Endothelial cell of umbilical vein (primary cell): ENCODE measurements around the gene UROC1. TPM values are rescaled to one million over a fixed set of nuclear protein-coding genes. Genes with fewer than 3 reads are reported as not detected.

Source experiments
- BruUV-seq: library from RNA; stranded (reverse); fragments of 400-500 nt; replicated peaks from 2 replicates; lab custom pipeline; 2021; lab: Mats Ljungman, UMichigan
- CTCF ChIA-PET: fragments of 300-600, 350-600 bp; sonication (Branson Sonifier 250); formaldehyde crosslinking; loops from one replicate; lab custom pipeline; 2021; ENCODE audit warnings: antibody characterized with exemption, inconsistent platforms; lab: Charles Lee
- POLR2A ChIA-PET: fragments of 300-600, 350-600 bp; sonication (Branson Sonifier 250); formaldehyde crosslinking; loops from one replicate; lab custom pipeline; 2021; ENCODE audit warnings: antibody characterized with exemption, inconsistent platforms; lab: Charles Lee
- DNase-seq: peaks from one replicate; pipeline ENCODE4 v3.0.0-alpha.2; 2011; ENCODE audit warnings: low read depth, low spot score
- FAIRE-seq: peaks from 2 replicates; lab custom pipeline; 2011; peaks lifted over from hg19 to GRCh38; lab: Jason Lieb, UNC
- H2AFZ ChIP-seq: 2 replicates; pipeline ENCODE4 v1.6.0; 2012; ENCODE audit warnings: low read depth, low read length, control low read depth, inconsistent platforms
- H3K27ac ChIP-seq: 2 replicates; pipeline ENCODE4 v1.5.1; 2011; ENCODE audit warnings: low read depth, mild to moderate bottlenecking, control low read depth, low read length, moderate library complexity; ENCODE audit not compliant: insufficient read depth
- H3K27me3 ChIP-seq, 2 experiments: 2 replicates each; pipeline versions ENCODE4 v1.6.0 to v1.6.1; 2011; ENCODE audit warnings: low read length in 2 of 2, mixed read lengths in 1 of 2; ENCODE audit not compliant: control insufficient read depth in 2 of 2, insufficient read depth in 2 of 2
- H3K36me3 ChIP-seq, 2 experiments: 2 replicates in 1 of 2; 3 replicates in 1 of 2; pipeline ENCODE4 v1.5.1; 2011; ENCODE audit warnings: low read length in 2 of 2, mild to moderate bottlenecking in 1 of 2, moderate library complexity in 1 of 2; ENCODE audit not compliant: control insufficient read depth in 2 of 2, insufficient read depth in 2 of 2; ENCODE audit errors: extremely low read depth in 1 of 2
- H3K4me1 ChIP-seq: 3 replicates; pipeline ENCODE4 v1.5.1; 2011; ENCODE audit warnings: mild to moderate bottlenecking, low read length; ENCODE audit not compliant: control insufficient read depth, insufficient read depth; ENCODE audit errors: extremely low read depth
- H3K4me2 ChIP-seq: 2 replicates; pipeline ENCODE4 v1.6.1; 2011; ENCODE audit warnings: low read length, control low read depth, mixed read lengths; ENCODE audit not compliant: insufficient read depth
- H3K4me3 ChIP-seq, 3 experiments: fragments of 200-600 bp in 1 of 3; sonication (generic), shearing (Covaris generic) in 1 of 3; replicated peaks in 1 of 3; 2 replicates each; pipeline ENCODE4 v1.5.1; 2011 to 2016; ENCODE audit warnings: control low read depth in 3 of 3, low read length in 3 of 3, mild to moderate bottlenecking in 2 of 3, inconsistent platforms in 1 of 3, low read depth in 1 of 3, moderate library complexity in 1 of 3; ENCODE audit not compliant: insufficient read depth in 1 of 3
- H3K79me2 ChIP-seq: 2 replicates; pipeline ENCODE4 v1.6.0; 2012; ENCODE audit warnings: low read length, inconsistent platforms; ENCODE audit not compliant: control insufficient read depth, insufficient read depth
- H3K9ac ChIP-seq: replicated peaks from 2 replicates; pipeline ENCODE3; 2011; ENCODE audit warnings: low read length, control low read depth; ENCODE audit not compliant: insufficient read depth; ENCODE audit errors: extremely low read depth
- H3K9me1 ChIP-seq: replicated peaks from 3 replicates; pipeline ENCODE4 v1.6.0; 2011; ENCODE audit warnings: mild to moderate bottlenecking, low read length; ENCODE audit not compliant: control insufficient read depth, insufficient read depth; ENCODE audit errors: extremely low read depth
- H3K9me3 ChIP-seq: replicated peaks from 2 replicates; pipeline ENCODE4 v1.5.1; 2012; ENCODE audit warnings: low read length, inconsistent platforms; ENCODE audit not compliant: control insufficient read depth, insufficient read depth
- H4K20me1 ChIP-seq: replicated peaks from 2 replicates; pipeline ENCODE3; 2011; ENCODE audit warnings: mild to moderate bottlenecking, low read length; ENCODE audit not compliant: control insufficient read depth, insufficient read depth; ENCODE audit errors: extremely low read depth
- EZH2 ChIP-seq: IDR thresholded peaks from 2 replicates; pipeline ENCODE4 v1.6.1; 2012; ENCODE audit warnings: borderline replicate concordance, low read depth, mild to moderate bottlenecking, moderate library complexity, low read length, inconsistent platforms; ENCODE audit not compliant: severe bottlenecking
- FOS ChIP-seq: IDR thresholded peaks from 2 replicates; pipeline ENCODE4 v1.6.1; 2011; ENCODE audit warnings: mild to moderate bottlenecking, low read length, moderate library complexity, borderline replicate concordance; ENCODE audit not compliant: insufficient read depth
- GATA2 ChIP-seq: IDR thresholded peaks from 2 replicates; pipeline ENCODE4 v1.7.0; 2011; ENCODE audit warnings: low read depth, mild to moderate bottlenecking, moderate library complexity, mixed read lengths, low read length; ENCODE audit not compliant: insufficient read length, insufficient read depth
- JUN ChIP-seq: IDR thresholded peaks from 2 replicates; pipeline ENCODE4 v1.6.1; 2011; ENCODE audit warnings: borderline replicate concordance, low read depth; ENCODE audit not compliant: insufficient read length, insufficient read depth
- MYC ChIP-seq: IDR thresholded peaks from one replicate; pipeline ENCODE4 v1.6.1; 2011; ENCODE audit warnings: mild to moderate bottlenecking, low read depth, low read length
- POLR2A ChIP-seq: IDR thresholded peaks from 2 replicates; pipeline ENCODE4 v1.6.1; 2012; ENCODE audit warnings: low read depth, mild to moderate bottlenecking, control low read depth, low read length
- POLR2AphosphoS5 ChIP-seq: IDR thresholded peaks from 2 replicates; pipeline ENCODE4 v1.6.1; 2012; ENCODE audit warnings: low read depth, mild to moderate bottlenecking, control low read depth, low read length, moderate library complexity; ENCODE audit not compliant: insufficient read depth
- dilution Hi-C: fragments of 300-500 bp; cut with MboI; formaldehyde crosslinking; loops from one replicate; pipeline ENCODE4 v1.15.0; 2019; ENCODE audit warnings: low sequenced_read_pairs; ENCODE audit not compliant: extremely low pct_ligation_motif_present
- intact Hi-C: fragments of 100-400 bp; cut with micrococcal nuclease; formaldehyde crosslinking; loops from one replicate; pipeline ENCODE4 v1.10.0; 2022
- polyA plus RNA-seq, 4 experiments: library from polyadenylated mRNA; depleted of rRNA in 3 of 4; stranded (reverse) in 3 of 4; unstranded in 1 of 4; fragments of >200 nt; gene quantifications; 2 replicates each; pipeline versions ENCODE4 v1.2.1 to v1.2.3, GENCODE V29; 2011 to 2012; ENCODE audit warnings: missing spikeins in 1 of 4
- total RNA-seq: library from RNA; stranded (reverse); gene quantifications from 2 replicates; pipeline ENCODE4 v1.2.3, GENCODE V29; 2021
- TF ChIP-seq, protein P1 (sequence below), 2 donors: IDR thresholded peaks; 1 replicate in 1 of 2; 2 replicates in 1 of 2; pipeline ENCODE4 v1.5.1; 2011; ENCODE audit warnings: low read length in 2 of 2, mild to moderate bottlenecking in 2 of 2, moderate library complexity in 2 of 2, control low read depth in 1 of 2, inconsistent platforms in 1 of 2, low read depth in 1 of 2; ENCODE audit not compliant: insufficient read depth in 1 of 2; ENCODE audit errors: extremely low read depth in 1 of 2
- TF ChIP-seq, protein P2 (sequence below): IDR thresholded peaks from 2 replicates; pipeline ENCODE4 v1.6.1; 2011; ENCODE audit not compliant: insufficient read depth, insufficient read length

Gene UROC1
- total and polyA plus RNA-seq, 2 donors (not counting 3 experiments of a cell fraction or from before 2014, with no cell fraction given) = not detected

DNA sequence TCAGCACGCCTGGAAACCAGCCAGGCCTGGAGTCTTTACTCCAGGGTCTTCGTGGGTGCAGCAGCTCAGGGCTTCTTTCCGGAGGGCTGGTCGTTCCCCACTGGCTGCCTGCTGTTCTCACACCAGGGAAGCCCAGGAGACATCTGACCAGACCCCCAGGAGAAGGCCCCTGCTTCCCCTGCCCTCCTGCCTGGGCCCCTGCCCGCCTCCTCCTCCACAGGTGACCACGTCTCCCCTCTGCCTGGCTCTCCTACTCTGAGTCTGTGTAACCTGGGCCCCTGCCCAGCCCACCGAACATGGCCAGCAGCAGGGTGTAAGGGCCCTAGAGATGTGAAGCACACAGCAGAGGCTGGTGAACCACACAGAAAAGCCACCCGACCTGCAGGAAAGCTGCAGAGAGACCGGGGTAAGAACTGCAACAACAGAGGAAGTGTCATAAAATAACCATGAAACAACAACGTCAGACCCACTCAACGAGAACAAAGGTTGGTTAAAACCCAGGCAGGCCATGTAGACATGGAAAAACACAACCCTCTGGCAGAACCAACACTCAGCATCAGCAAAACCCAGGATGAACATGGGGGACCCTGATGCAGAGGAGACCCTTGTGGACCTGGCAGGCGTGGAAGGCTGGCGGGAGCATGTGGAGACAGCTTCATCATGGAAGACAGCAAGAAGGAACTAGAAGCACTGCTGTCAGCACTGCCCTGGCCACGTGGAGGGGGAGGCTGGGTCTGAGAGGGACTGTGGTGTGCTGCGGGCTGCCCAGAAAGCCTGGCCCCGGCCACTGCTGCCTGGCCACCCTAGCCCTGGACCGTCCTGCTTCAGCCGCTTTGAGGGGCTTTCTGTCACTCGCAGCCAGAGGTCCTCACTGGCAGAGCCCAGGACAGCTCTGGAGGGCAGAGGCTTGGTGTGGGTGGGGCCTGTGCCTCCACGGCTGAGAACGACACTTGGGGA is 20.4 kb downstream of the UROC1 start:
- ChIA-PET POLR2A (no interaction called here), CTCF (interaction anchor here (0.9 to 1.4 kb wide), 2 partner anchors 10 to 26 kb away, joined by 5 read pairs; no protein-coding TSS in a partner anchor)
- H3K9me1 ChIP-seq = no peaks in the 10 kb centered on the region
- intact Hi-C loops (no loop called here), dilution Hi-C loops (no loop called here)
- no peaks in the 10 kb centered on the region for H3K4me1 ChIP-seq
- no peak overlapping the region for H2AFZ ChIP-seq
- H3K9ac ChIP-seq = no peak overlapping the region
- no peak overlapping the region for H3K4me3 ChIP-seq
- no peaks in the 10 kb centered on the region for H3K79me2 ChIP-seq
- H3K27ac ChIP-seq = no peak overlapping the region
- no peaks in the 10 kb centered on the region for H4K20me1 ChIP-seq
- no peaks in the 10 kb centered on the region for H3K9me3 ChIP-seq
- no peak overlapping the region for H3K4me2 ChIP-seq
- FAIRE-seq (no peak), DNase-seq (no peak)
- no peaks in the 10 kb centered on the region for H3K27me3 ChIP-seq
- TF ChIP-seq, protein P1, sequence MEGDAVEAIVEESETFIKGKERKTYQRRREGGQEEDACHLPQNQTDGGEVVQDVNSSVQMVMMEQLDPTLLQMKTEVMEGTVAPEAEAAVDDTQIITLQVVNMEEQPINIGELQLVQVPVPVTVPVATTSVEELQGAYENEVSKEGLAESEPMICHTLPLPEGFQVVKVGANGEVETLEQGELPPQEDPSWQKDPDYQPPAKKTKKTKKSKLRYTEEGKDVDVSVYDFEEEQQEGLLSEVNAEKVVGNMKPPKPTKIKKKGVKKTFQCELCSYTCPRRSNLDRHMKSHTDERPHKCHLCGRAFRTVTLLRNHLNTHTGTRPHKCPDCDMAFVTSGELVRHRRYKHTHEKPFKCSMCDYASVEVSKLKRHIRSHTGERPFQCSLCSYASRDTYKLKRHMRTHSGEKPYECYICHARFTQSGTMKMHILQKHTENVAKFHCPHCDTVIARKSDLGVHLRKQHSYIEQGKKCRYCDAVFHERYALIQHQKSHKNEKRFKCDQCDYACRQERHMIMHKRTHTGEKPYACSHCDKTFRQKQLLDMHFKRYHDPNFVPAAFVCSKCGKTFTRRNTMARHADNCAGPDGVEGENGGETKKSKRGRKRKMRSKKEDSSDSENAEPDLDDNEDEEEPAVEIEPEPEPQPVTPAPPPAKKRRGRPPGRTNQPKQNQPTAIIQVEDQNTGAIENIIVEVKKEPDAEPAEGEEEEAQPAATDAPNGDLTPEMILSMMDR (IDR thresholded peaks at IDR 0.05; ENCODE audit: extremely low read depth in 1 of 2, insufficient read depth in 1 of 2, low read depth in 1 of 2, low read length in 2 of 2) = no peak
- no peak for TF ChIP-seq POLR2AphosphoS5
- TF ChIP-seq JUN = no peak
- no peak for TF ChIP-seq FOS
- no peak for TF ChIP-seq EZH2
- no peak for TF ChIP-seq POLR2A
- no peak for TF ChIP-seq GATA2
- TF ChIP-seq MYC = no peak
- TF ChIP-seq, protein P2, sequence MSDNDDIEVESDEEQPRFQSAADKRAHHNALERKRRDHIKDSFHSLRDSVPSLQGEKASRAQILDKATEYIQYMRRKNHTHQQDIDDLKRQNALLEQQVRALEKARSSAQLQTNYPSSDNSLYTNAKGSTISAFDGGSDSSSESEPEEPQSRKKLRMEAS = no peak
- BruUV-seq = no TSS peak
- H3K36me3 ChIP-seq = no peaks in the 10 kb centered on the region
